SHP77 (cell line): Measurements from ENCODE around the gene UCP2.

Experiments used
- DNase-seq, 2 experiments: peaks; one replicate each; lab custom pipeline; 2025; lab: John Stamatoyannopoulos, UW

Gene UCP2

GRCh38 chr11:73982595-73982989 is at the start of gene UCP2:
UCP2 (minus strand) TSS chr11:73982843; CDS start chr11:73978378, 4,465 bp downstream.
- peak; percentile 91 to 95 for DNase-seq

- DNase-seq = no peak
Observed at GRCh38 chr11:74030723-74031676, 48.4 kb upstream of the UCP2 start.

GRCh38 chr11:74025467-74026166 is 43.0 kb upstream of the UCP2 start:
- DNase-seq = no peak

GRCh38 chr11:74024261-74025029 is 41.8 kb upstream of the UCP2 start:
- DNase-seq = no peak

GRCh38 chr11:74023276-74023675 is 40.6 kb upstream of the UCP2 start:
- DNase-seq = no peak

GRCh38 chr11:74022546-74022945 is 39.9 kb upstream of the UCP2 start:
- DNase-seq = no peak

GRCh38 chr11:74021998-74022397 is 39.4 kb upstream of the UCP2 start:
- no peak for DNase-seq

- no peak for DNase-seq
Observed at GRCh38 chr11:74020539-74020938, 37.9 kb upstream of the UCP2 start.

GRCh38 chr11:74019860-74020259 is 37.2 kb upstream of the UCP2 start:
- no peak for DNase-seq

GRCh38 chr11:74019104-74019738 is 36.6 kb upstream of the UCP2 start:
- no peak for DNase-seq

GRCh38 chr11:74018331-74019005 is 35.8 kb upstream of the UCP2 start:
- no peak for DNase-seq

GRCh38 chr11:74017631-74018030 is 35.0 kb upstream of the UCP2 start:
- DNase-seq = no peak

GRCh38 chr11:74015919-74016684 is 33.5 kb upstream of the UCP2 start:
- DNase-seq = no peak

GRCh38 chr11:74014880-74015279 is 32.2 kb upstream of the UCP2 start:
- DNase-seq = no peak

GRCh38 chr11:74013141-74013540 is 30.5 kb upstream of the UCP2 start:
- no peak for DNase-seq

GRCh38 chr11:74012074-74012809 is 29.6 kb upstream of the UCP2 start:
- DNase-seq = no peak

- no peak for DNase-seq
Observed at GRCh38 chr11:74011360-74012073, 28.9 kb upstream of the UCP2 start.

GRCh38 chr11:74010306-74011300 is 28.0 kb upstream of the UCP2 start:
- no peak for DNase-seq
